ENCODE measurements around the gene ADAMTS2.

- no peak for TF ChIP-seq CTCF (IDR thresholded peaks at IDR 0.05; ENCODE audit: insufficient read depth, low read length, poor library complexity, severe bottlenecking)
- no peak for TF ChIP-seq EZH2phosphoT487 (conservative IDR thresholded peaks at IDR 0.05; ENCODE audit: low read length)
Observed at GRCh38 chr5:179126506-179126991, 218.7 kb downstream of the ADAMTS2 start.
